Fibroblast of the aortic adventitia (primary cell): Measurements from ENCODE around the gene TLNRD1. TPM values are rescaled to one million over a fixed set of nuclear protein-coding genes. Genes with fewer than 3 reads are reported as not detected.

Experiments used
- DNase-seq: peaks from one replicate; pipeline ENCODE4 v3.0.0-alpha.2; 2010; ENCODE audit warnings: low read depth
- H3K4me3 ChIP-seq: 2 replicates; pipeline ENCODE4 v1.5.1; 2011; ENCODE audit warnings: low read depth, mild to moderate bottlenecking, control low read depth, low read length, moderate library complexity
- CTCF ChIP-seq: IDR thresholded peaks from 2 replicates; pipeline ENCODE4 v1.5.1; 2011; ENCODE audit warnings: mild to moderate bottlenecking, low read length, control low read depth, inconsistent platforms; ENCODE audit not compliant: insufficient read depth
- total RNA-seq: library from RNA; depleted of rRNA; stranded (reverse); fragments of >200 nt; gene quantifications from 2 replicates; pipeline ENCODE4 v1.2.3, GENCODE V29; 2012; ENCODE audit warnings: low replicate concordance

The TLNRD1 gene
- total RNA-seq, 1 donor, result 9.3 TPM

DNA sequence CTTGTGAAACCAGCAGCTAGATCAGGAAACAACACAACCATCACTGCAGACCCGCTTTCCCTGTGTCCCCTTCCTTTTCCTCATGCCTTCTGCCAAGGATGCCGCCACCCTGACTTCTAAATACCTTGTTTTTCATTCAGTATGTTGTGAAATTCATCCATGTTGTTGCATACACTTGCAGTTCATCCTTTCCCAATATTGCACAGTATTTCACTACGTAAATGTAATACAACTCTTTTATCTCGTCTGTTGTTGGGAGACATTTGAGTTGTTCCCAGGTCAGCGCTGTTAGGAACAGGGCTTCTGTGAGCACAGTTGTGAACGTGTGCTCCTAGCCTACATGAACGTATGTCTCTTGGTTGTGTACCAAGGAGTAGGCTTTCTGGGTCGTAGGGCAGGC lies 24.2 kb downstream of the TLNRD1 start:
- DNase-seq, result no peak
- H3K4me3 ChIP-seq, result no peak overlapping the region
- no peak for TF ChIP-seq CTCF

- no peak overlapping the region for H3K4me3 ChIP-seq
- TF ChIP-seq CTCF, result no peak
- DNase-seq, result no peak
Measured at GRCh38 chr15:81025721-81026370, 25.1 kb downstream of the TLNRD1 start.

GRCh38 chr15:81026836-81027599 lies 26.3 kb downstream of the TLNRD1 start:
- no peak for TF ChIP-seq CTCF
- H3K4me3 ChIP-seq, result no peak overlapping the region
- DNase-seq, result no peak

GRCh38 chr15:81029414-81030300 lies 28.9 kb downstream of the TLNRD1 start:
- no peak for TF ChIP-seq CTCF
- DNase-seq, result peak; percentile 40
- H3K4me3 ChIP-seq, result no peak overlapping the region

DNA sequence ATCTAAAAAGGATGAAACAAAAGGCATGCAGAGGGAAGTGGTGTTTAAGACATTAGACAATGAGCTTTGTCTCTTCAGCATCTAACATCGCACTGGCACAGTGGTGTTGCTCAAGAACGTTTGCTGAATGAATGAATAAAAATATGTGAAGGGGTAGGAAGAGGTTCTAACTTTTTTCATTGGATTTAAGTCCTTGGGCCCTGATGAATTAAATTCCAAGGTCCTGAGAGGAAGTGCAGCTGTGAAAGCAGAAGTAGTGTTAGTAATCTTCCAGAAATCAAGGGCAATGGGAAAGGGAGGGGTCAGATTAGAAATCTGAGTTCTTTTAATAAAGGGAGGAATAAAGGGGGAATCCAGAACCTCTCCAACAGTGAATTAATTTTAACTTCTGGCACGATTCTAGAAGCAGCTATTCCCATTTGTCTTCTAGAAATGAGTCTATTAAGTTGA lies 29.6 kb downstream of the TLNRD1 start:
- H3K4me3 ChIP-seq, result no peak overlapping the region
- no peak for TF ChIP-seq CTCF
- DNase-seq, result no peak

- H3K4me3 ChIP-seq, result no peak overlapping the region
- no peak for TF ChIP-seq CTCF
- DNase-seq, result no peak
Measured at GRCh38 chr15:81031203-81031602, 30.5 kb downstream of the TLNRD1 start.
